GM18511 (cell line): ENCODE data around the gene FOXG1.

ENCODE experiments used
- ATAC-seq: cut with Tn5 transposase; IDR thresholded peaks from one replicate; pipeline ENCODE4 v1.9.1; 2021; ENCODE audit warnings: mild to moderate bottlenecking, moderate library complexity; ENCODE audit not compliant: unreplicated experiment

Gene FOXG1

DNA sequence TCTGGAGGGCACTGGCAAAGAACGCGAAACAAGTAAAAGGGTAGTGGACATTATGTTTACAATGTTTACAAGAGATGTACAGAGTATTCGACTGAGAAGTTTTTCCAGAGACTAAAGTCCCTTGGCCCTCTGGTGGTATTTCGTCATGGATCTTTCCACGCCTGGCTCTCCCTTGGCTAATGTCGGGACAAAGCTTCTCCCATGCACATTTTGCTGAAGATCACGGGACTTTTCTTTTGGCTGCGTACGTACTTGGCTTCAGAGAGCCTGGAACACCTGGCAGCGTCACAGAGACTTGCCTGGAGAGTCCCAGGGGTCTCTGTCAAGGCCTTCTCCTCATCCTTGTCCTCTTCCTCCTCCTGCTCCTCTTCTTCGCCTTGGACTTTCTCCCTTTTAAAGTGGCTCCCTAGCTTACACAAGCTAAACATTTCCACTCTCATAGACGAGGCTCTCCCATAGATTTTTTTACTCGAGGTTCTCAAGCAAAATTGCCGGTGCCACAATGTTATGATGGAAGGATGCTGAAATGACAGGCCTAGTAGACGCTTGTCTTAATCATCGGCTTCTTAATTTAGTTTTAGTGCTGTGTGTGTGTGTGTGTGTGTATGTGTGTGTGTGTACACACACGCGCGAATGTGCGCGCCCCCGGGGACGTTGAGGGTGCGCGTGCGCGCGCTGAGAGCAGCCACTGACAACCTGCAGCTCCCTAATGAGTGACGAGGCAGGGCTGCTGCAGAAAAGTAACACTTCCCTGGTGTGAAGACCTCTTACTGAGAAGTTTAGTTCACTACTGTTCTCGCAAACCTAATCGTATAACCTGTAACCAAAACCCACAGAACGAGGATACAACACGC lies 4.9 kb upstream of the FOXG1 start:
- no peak for ATAC-seq

DNA sequence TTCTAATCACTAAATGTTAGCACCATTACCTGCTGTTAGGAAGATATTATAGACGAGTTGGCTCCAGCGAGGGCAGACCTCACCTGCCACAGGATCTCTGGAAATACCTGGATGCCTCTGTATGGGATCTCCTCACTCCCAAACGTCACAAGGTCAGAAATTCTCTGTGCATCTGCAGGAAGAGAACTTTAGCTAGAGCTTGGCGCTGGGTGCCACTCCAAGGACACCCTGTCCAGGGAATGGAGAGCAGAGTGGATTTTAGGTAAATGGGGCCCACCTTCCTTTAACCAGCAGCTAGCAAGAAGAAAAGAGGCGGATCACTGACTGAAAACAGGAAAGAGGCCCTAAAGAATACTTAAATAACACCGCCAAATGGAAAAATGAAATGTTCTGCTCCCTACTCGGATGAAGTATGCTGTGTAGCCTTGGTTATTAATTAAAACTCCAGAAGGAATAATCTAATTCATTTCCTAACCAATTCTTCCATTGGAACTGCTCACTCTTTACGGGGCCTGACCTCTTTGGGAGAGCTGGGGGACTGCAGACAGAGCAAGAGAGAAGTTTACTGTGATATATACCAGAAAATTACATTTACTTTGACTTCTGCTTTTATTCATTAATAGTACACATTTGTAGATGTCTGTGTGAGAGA lies 4.2 kb upstream of the FOXG1 start:
- no peak for ATAC-seq

DNA sequence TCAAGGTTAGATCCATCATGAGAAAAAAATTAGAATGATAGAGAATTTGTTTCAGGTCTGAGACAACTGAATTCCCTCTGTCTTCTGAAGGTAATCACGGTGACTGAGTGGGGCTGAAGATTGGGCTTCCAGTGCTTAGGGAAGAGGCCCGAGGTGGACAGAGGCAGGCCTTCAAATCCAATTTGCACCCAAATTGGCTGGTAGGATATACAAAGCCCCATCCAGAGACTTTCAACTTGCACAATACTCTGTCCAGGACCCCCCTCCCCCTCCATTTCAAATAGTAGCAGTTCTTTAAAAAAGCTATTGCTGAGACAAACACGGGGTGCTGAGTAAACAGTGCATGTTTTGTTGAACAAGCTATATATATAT lies 3.6 kb upstream of the FOXG1 start:
- ATAC-seq, result no peak

DNA sequence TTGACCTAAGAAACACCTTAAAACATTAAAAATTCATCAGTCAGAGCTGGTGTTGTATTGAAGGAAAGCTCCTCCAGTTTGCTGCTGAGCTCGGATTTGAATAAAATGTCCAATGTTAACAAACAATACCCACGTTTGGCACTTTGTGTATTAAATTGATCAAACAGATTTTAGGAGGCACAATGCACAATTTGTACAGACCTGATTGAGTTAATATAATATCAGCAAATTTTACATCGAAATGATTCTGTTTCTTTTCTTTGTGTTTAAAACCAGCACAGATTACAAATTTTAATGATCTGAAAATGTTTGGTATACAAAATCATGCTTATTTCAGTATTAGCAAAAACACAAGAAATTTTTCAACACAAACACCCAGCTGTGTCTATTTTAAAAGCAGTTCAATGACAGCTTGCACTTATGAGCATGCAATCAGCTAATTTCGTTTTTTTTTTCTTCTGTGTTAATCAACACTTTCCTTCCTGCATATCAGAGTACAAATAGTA lies 2.8 kb upstream of the FOXG1 start:
- ATAC-seq, result no peak

DNA sequence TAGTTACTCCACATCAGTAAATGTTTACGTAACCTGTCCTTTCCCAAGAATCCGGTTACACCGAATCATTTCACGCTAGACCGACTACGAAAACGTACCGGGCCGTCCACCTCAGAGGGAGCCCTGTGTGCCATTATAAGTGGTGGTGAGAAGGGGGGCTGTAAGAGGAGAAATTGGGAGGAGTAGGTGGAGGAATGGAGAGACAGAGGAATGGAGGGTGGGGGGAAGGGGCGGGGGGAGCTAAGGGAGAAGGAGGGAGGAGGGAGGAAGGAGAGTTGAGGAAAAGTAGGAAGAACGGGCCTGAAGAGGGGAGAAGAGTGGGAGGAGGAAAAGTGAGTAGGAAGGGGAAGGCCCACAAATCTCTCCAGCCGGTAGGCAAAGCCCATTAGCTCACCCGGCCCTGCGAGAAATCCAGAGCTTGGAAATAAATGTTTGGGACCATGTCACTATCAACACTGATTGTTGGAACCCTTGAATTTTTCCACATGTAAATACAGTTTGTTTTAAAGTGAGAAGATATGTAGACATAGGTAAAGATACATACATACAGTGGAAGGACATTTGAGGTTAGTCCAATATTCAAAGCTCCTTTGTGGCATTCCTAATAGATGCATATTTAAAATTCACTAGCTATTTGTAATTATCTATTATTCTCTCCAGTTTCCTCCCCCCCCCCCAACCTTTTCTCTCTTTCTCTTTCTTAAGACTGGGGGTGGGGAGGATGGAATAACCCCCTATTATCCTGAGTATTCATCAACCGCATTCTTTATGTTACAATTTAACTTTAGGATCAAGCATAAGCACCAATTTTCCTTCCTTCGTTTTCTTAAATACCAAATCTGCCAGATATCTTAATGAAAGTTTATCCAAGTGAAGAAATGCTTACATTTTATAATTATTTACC lies 2.1 kb upstream of the FOXG1 start:
- no peak for ATAC-seq

DNA sequence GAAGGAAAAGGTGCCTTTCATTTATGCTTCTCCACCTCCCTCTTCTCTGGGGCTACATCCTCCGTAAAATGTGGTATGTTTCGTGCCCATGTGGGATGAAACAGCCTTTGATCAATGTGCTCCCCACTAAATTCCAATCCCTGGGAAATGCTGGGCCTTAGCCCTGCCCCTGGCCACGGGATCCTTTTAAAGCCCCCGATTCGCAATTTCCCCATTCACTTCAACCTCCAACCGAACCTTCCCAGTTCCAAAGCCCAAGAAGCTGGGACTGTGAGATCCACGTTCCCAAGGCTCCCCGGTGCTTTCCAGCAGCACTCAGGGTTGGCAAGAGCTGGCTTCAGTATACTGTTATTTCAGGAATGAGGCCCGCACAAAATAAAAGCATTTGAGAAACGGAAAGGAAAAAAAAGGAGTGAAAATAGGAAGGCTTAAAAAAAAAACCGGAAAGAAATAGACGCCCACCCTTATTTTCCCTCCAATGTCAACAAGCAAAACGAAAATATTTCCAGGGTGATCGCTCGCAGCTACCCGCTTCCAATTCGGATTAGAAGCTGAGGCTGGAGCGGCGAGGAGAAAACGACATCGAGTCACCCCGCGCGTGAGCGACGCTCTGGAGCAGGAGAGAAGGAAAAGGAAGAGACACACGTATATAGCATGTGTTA lies 1.3 kb upstream of the FOXG1 start:
- no peak for ATAC-seq

DNA sequence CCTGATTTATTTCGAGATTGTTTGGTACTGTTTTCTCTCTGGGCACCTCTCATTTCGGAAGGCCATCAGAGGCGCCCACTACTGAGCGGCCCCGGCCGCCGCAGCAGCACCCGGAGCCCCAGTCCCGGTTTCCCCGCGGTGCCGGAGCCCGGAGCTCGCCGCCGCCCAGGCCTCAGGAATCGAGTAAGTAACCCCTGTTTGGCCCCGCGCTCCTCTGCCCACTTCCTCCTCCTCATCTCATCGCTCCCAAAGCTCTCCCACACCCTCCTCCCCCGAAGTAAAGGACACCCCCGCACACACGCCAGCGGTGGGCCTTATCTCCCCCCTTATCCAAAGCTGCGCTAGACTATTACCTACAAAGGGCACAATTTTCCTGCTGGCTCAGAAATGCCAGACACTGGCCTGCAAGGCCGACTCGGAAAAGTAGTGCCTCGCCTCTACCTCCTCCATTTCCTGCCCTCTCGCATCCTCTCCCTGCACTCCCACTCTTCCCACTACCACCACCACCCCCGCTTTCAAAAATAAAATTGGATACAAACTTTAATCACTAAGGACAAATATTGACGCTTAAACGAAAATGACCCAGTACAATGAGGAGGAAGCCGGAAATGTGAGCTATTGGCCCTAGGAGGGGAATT lies 637 bp upstream of the FOXG1 start:
- no peak for ATAC-seq

DNA sequence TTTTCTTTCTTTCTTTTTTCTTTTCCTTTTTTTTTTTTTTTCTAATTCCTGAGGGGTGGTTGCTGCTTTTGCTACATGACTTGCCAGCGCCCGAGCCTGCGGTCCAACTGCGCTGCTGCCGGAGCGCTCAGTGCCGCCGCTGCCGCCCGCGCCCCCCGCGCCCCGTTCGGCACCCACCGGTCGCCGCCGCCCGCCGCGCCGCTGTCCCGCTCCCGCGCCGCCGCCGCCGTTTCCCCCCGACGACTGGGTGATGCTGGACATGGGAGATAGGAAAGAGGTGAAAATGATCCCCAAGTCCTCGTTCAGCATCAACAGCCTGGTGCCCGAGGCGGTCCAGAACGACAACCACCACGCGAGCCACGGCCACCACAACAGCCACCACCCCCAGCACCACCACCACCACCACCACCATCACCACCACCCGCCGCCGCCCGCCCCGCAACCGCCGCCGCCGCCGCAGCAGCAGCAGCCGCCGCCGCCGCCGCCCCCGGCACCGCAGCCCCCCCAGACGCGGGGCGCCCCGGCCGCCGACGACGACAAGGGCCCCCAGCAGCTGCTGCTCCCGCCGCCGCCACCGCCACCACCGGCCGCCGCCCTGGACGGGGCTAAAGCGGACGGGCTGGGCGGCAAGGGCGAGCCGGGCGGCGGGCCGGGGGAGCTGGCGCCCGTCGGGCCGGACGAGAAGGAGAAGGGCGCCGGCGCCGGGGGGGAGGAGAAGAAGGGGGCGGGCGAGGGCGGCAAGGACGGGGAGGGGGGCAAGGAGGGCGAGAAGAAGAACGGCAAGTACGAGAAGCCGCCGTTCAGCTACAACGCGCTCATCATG lies 654 bp downstream of the FOXG1 start:
- no peak for ATAC-seq

DNA sequence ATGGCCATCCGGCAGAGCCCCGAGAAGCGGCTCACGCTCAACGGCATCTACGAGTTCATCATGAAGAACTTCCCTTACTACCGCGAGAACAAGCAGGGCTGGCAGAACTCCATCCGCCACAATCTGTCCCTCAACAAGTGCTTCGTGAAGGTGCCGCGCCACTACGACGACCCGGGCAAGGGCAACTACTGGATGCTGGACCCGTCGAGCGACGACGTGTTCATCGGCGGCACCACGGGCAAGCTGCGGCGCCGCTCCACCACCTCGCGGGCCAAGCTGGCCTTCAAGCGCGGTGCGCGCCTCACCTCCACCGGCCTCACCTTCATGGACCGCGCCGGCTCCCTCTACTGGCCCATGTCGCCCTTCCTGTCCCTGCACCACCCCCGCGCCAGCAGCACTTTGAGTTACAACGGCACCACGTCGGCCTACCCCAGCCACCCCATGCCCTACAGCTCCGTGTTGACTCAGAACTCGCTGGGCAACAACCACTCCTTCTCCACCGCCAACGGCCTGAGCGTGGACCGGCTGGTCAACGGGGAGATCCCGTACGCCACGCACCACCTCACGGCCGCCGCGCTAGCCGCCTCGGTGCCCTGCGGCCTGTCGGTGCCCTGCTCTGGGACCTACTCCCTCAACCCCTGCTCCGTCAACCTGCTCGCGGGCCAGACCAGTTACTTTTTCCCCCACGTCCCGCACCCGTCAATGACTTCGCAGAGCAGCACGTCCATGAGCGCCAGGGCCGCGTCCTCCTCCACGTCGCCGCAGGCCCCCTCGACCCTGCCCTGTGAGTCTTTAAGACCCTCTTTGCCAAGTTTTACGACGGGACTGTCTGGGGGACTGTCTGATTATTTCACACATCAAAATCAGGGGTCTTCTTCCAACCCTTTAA lies 1.5 kb downstream of the FOXG1 start:
- no peak for ATAC-seq

DNA sequence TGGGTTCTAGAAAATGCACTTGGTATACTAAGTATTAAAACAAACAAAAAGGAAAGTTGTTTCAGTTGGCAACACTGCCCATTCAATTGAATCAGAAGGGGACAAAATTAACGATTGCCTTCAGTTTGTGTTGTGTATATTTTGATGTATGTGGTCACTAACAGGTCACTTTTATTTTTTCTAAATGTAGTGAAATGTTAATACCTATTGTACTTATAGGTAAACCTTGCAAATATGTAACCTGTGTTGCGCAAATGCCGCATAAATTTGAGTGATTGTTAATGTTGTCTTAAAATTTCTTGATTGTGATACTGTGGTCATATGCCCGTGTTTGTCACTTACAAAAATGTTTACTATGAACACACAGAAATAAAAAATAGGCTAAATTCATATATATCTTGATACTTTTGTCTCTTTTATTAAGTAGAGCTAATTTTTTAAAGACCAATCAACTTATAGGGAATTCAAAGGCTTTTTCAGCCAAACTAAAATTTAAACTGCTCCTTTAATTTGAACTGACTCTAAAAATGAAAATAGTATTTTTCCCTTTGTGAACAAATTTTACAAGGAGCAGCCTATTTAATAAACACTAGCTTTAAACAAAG lies 2.8 kb downstream of the FOXG1 start:
- no peak for ATAC-seq

DNA sequence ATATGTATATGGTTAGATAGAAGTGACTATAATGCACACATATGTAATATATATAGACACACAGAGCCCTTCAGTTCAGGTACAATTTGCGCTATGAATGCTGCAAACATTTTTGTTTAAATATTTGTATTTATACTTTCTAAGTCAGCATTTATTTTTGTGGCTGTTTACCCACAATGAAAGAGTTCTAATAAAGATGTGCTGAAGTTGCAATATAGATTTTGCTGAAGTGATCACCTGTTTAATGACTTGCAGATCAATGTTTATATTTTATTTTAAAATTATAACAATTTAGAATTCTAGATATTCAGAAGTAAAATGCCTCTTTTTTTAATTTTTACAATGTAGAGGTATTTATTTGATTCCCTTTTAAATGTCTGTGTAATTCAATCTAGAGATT lies 3.5 kb downstream of the FOXG1 start:
- ATAC-seq, result no peak

DNA sequence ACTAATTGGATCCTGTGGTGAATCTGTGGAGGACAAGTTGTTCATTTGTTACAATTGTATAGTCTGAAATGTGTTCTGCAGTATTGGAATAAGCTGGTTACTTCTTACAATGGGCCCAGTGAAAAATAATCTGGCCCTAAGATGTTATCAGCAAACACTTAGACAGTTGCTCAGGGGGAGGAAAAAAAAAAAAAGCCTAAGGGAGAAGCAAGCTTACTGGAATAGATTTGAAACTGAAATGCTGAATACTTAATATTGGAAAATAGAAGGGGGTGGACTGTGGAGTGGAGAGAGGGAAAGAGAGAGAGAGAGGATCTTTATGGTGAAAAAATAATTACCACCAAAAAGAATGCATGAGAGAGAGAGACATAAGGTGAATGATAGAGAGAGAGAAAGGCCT lies 4.0 kb downstream of the FOXG1 start:
- ATAC-seq, result no peak

DNA sequence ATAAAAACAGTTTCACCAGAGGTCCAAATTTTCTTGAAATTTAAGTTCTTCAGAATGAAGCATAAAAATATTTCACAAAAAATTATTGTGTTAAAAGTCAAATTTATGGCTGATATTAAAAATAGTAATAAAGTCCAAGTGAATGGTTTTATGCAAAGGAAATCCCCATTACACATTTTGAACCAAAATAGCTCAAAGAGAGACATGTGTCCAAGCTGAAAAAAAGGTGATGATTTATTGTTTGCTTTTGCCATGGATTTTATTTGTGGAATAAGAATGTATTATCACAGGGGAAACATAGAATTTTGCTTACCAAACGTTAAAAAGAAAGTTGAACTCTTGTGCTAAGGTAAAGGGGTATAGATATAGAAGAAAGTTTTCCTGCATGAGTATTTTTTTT lies 4.6 kb downstream of the FOXG1 start:
- ATAC-seq, result no peak

DNA sequence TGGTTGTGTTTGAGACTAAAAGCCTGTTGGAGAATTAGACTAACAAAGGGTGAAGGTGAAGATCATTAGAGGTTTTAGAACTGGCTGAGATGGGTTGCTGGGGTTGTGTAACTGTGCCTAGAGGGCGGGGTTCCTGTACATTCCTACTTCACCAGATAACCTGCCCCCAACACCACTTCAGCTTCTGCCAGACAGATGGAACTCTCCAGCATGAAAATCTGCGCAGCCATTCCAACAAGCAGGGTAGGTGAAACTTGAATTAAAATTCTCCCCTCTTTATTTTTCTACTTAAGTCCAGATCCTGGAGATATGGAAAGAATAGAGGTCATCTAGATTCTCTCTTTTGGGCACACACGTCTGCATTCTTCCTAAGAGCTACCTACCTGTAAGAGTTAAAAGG lies 6.0 kb downstream of the FOXG1 start:
- ATAC-seq, result no peak

DNA sequence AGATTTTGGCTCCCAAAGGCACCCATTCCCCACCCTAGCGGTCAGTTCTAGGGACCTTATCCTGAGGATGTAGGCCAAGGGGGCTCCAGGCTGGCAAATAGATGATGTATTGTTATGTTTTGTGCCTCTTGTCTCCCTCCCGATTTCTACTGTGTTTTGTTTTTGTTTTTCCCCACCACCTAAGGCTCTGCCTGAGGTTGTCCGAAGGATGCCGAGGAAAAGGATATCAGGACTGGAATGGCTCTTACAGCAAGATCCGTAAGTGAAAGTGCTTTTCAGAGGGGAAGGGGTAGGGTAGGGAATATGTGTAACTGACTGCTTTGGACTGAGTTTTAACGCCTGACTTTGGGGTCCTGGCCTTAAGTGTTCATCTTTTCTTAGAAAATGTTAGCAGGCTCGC lies 6.6 kb downstream of the FOXG1 start:
- ATAC-seq, result no peak

DNA sequence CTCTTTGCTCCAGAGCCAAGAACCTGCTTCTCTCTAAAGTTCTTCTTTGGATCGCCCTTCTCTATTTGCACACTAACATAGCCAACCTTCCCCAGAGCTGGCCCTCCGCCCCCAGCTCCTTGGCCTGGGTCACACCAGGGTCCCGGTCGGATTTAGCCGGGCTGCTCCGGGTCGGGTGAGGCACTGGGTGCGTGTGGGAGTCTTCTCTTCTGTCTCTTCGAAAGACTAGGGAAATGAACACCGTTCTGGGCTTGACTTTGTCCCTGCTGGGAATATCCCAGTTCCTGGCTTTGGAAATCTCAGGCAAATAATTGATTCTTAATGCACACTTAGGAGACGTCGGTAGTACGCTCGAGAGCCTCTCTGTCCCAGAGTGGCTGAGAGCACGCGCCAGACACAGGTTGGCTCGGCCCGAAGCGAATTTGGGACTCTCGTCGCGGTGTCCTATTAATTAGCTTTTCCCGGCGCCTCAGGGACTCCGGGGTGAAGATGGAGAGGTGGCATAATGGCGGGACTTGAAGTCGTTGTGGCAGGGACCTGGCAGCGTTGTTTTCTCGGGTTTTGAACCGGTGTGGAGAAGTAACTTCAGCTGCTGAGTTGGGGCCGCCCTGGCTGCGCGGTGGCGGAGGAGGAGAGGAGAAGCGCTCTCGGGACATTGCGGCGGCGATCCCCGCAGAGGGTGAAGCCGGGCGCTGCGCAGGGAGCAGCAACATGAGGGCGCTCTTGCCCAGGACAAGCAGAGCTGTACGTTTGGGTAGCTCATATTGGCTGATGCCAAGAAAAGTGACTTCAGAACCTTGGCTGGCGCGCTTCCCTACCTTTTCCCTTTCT lies 7.5 kb downstream of the FOXG1 start:
- no peak for ATAC-seq
